GM12878 (cell line): ENCODE data around the gene HECTD4.

ENCODE experiments used
- HSF1 ChIP-seq: fragments of 150-350 bp; IDR thresholded peaks from 2 replicates; pipeline ENCODE4 v1.6.1; 2014; ENCODE audit warnings: mild to moderate bottlenecking, low read depth, low read length
- ZNF274 ChIP-seq: IDR thresholded peaks from one replicate; pipeline ENCODE4 v1.8.0; 2011; ENCODE audit not compliant: insufficient read length, insufficient read depth
- TF ChIP-seq, protein P1 (sequence below), 3 experiments: IDR thresholded peaks in 2 of 3; conservative IDR thresholded peaks in 1 of 3; 2 replicates each; pipeline ENCODE4 v1.5.1; 2011; ENCODE audit warnings: low read depth in 3 of 3, low read length in 3 of 3, mild to moderate bottlenecking in 3 of 3, control low read depth in 2 of 3, moderate library complexity in 2 of 3, inconsistent platforms in 1 of 3, mixed read lengths in 1 of 3; ENCODE audit not compliant: control insufficient read depth in 2 of 3, insufficient read depth in 1 of 3; ENCODE audit errors: extremely low read depth in 1 of 3

GRCh38 chr12:112333019-112333418 lies 49.2 kb downstream of the HECTD4 start:
- TF ChIP-seq ZNF274: no peak
- TF ChIP-seq, protein P1, sequence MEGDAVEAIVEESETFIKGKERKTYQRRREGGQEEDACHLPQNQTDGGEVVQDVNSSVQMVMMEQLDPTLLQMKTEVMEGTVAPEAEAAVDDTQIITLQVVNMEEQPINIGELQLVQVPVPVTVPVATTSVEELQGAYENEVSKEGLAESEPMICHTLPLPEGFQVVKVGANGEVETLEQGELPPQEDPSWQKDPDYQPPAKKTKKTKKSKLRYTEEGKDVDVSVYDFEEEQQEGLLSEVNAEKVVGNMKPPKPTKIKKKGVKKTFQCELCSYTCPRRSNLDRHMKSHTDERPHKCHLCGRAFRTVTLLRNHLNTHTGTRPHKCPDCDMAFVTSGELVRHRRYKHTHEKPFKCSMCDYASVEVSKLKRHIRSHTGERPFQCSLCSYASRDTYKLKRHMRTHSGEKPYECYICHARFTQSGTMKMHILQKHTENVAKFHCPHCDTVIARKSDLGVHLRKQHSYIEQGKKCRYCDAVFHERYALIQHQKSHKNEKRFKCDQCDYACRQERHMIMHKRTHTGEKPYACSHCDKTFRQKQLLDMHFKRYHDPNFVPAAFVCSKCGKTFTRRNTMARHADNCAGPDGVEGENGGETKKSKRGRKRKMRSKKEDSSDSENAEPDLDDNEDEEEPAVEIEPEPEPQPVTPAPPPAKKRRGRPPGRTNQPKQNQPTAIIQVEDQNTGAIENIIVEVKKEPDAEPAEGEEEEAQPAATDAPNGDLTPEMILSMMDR (IDR thresholded peaks at IDR 0.05 in 2 of 3, conservative IDR thresholded peaks at IDR 0.05 in 1 of 3; ENCODE audit: control insufficient read depth in 2 of 3, extremely low read depth in 1 of 3, insufficient read depth in 1 of 3, low read depth in 3 of 3, low read length in 3 of 3): no peak
- TF ChIP-seq HSF1: no peak
